Hematopoietic multipotent progenitor cell treated with erythropoietin and hydrocortisone succinate and interleukin-3 and kit ligand, for 17 days (in vitro differentiated cells): ENCODE data around the gene KRTAP4-4.
"Not testable (repeated sequence)": the region's sequence is repeated elsewhere in the genome, so short reads cannot be mapped to it uniquely, and the experiment has no call there.

Experiments used
- DNase-seq: peaks from one replicate; pipeline ENCODE4 v3.0.0-alpha.2; 2015; ENCODE audit warnings: low spot score

KRTAP4-4 gene

GRCh38 chr17:41148971-41149651 is 11.4 kb downstream of the KRTAP4-4 start:
- not testable (repeated sequence) for DNase-seq

- no peak for DNase-seq
These were observed 12.9 kb downstream of the KRTAP4-4 start for GRCh38 chr17:41147531-41148204.

GRCh38 chr17:41145261-41145660 is 15.3 kb downstream of the KRTAP4-4 start:
- no peak for DNase-seq

GRCh38 chr17:41144846-41145245 is 15.7 kb downstream of the KRTAP4-4 start:
- no peak for DNase-seq

- no peak for DNase-seq
These were observed 19.2 kb downstream of the KRTAP4-4 start for GRCh38 chr17:41141361-41141760.

- no peak for DNase-seq
These were observed 20.0 kb downstream of the KRTAP4-4 start, which contains the start of gene KRTAP4-6 for GRCh38 chr17:41140360-41141131. TSS of gene KRTAP4-6 (minus strand) at chr17:41140544. CDS start at chr17:41140487, 57 bp downstream.

- not testable (repeated sequence) for DNase-seq
These were observed 20.7 kb downstream of the KRTAP4-4 start for GRCh38 chr17:41139865-41140264.

GRCh38 chr17:41133880-41134735 is 26.4 kb downstream of the KRTAP4-4 start:
- no peak for DNase-seq

GRCh38 chr17:41131979-41132378 is 28.6 kb downstream of the KRTAP4-4 start:
- no peak for DNase-seq

- no peak for DNase-seq
These were observed 33.2 kb downstream of the KRTAP4-4 start for GRCh38 chr17:41127371-41127770.

- DNase-seq = no peak
These were observed 34.1 kb downstream of the KRTAP4-4 start for GRCh38 chr17:41126412-41126811.

GRCh38 chr17:41125064-41125463 is 35.5 kb downstream of the KRTAP4-4 start:
- DNase-seq = no peak

GRCh38 chr17:41123991-41124371 is 36.6 kb downstream of the KRTAP4-4 start, which contains the start of gene KRTAP4-12:
TSS of gene KRTAP4-12 (minus strand) at chr17:41124182. CDS start at chr17:41124122, 60 bp downstream.
- DNase-seq = not testable (repeated sequence)

GRCh38 chr17:41123292-41123990 is 37.1 kb downstream of the KRTAP4-4 start:
- not testable (repeated sequence) for DNase-seq

- no peak for DNase-seq
These were observed 38.8 kb downstream of the KRTAP4-4 start for GRCh38 chr17:41121742-41122141.

- DNase-seq = not testable (repeated sequence)
These were observed 40.6 kb downstream of the KRTAP4-4 start for GRCh38 chr17:41119696-41120690.

GRCh38 chr17:41118721-41119120 is 41.8 kb downstream of the KRTAP4-4 start:
- DNase-seq = no peak

GRCh38 chr17:41117846-41118386 is 42.6 kb downstream of the KRTAP4-4 start, which contains the start of gene KRTAP4-11:
TSS of gene KRTAP4-11 (minus strand) at chr17:41118373. CDS start at chr17:41118315, 58 bp downstream.
- DNase-seq = not testable (repeated sequence)

- DNase-seq = no peak
These were observed 44.3 kb downstream of the KRTAP4-4 start for GRCh38 chr17:41116297-41116696.
